Spleen (tissue), 7 donors: ENCODE measurements around the gene BRCC3.

Experiments
- POLR2A ChIP-seq, 3 donors: fragments of 450-650 bp; IDR thresholded peaks; one replicate each; pipeline ENCODE4 v1.5.1; 2017; ENCODE audit warnings: antibody characterized with exemption in 3 of 3, mild to moderate bottlenecking in 1 of 3
- TF ChIP-seq, protein P1 (sequence below), 11 experiments: fragments of 200-600 bp in 7 of 11; fragments of 450-650 bp in 4 of 11; sonication (generic) in 4 of 11; IDR thresholded peaks in 8 of 11; conservative IDR thresholded peaks in 3 of 11; 1 replicate in 7 of 11; 2 replicates in 4 of 11; pipeline versions ENCODE4 v1.4.0 to v1.8.0; 2016 to 2021; ENCODE audit warnings: antibody characterized with exemption in 11 of 11, inconsistent platforms in 4 of 11, mild to moderate bottlenecking in 1 of 11
- donor health status: DM: no; HTN: no; CAD: no; lungs with moderate emphysema.
- donor health status: DM: no; HTN: no; CAD: no.
- donor health status: DM: no; HTN: no; CAD: no.

- no peak for TF ChIP-seq POLR2A (IDR thresholded peaks at IDR 0.05)
- TF ChIP-seq, protein P1, sequence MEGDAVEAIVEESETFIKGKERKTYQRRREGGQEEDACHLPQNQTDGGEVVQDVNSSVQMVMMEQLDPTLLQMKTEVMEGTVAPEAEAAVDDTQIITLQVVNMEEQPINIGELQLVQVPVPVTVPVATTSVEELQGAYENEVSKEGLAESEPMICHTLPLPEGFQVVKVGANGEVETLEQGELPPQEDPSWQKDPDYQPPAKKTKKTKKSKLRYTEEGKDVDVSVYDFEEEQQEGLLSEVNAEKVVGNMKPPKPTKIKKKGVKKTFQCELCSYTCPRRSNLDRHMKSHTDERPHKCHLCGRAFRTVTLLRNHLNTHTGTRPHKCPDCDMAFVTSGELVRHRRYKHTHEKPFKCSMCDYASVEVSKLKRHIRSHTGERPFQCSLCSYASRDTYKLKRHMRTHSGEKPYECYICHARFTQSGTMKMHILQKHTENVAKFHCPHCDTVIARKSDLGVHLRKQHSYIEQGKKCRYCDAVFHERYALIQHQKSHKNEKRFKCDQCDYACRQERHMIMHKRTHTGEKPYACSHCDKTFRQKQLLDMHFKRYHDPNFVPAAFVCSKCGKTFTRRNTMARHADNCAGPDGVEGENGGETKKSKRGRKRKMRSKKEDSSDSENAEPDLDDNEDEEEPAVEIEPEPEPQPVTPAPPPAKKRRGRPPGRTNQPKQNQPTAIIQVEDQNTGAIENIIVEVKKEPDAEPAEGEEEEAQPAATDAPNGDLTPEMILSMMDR (IDR thresholded peaks at IDR 0.05 in 8 of 11, conservative IDR thresholded peaks at IDR 0.05 in 3 of 11) = no peak
Measured at GRCh38 chrX:155069414-155069813, 1.9 kb upstream of the BRCC3 start.
